Muscle of leg (tissue), 11 donors: Measurements from ENCODE around the gene SLC45A1. TPM values are rescaled to one million over a fixed set of nuclear protein-coding genes. Genes with fewer than 3 reads are reported as not detected.

Source experiments
- DNase-seq: peaks from one replicate; pipeline ENCODE4 v3.0.0; 2013
- H3K27ac ChIP-seq: one replicate; pipeline ENCODE4 v1.5.1; 2013; ENCODE audit warnings: mild to moderate bottlenecking, low read length, control low read depth
- H3K27me3 ChIP-seq: one replicate; pipeline ENCODE4 v1.6.1; 2013; ENCODE audit warnings: low read length; ENCODE audit not compliant: control insufficient read depth, insufficient read depth
- H3K36me3 ChIP-seq: one replicate; pipeline ENCODE4 v1.6.1; 2013; ENCODE audit warnings: low read length; ENCODE audit not compliant: control insufficient read depth, insufficient read depth
- H3K4me1 ChIP-seq: one replicate; pipeline ENCODE4 v1.6.1; 2013; ENCODE audit warnings: low read length; ENCODE audit not compliant: control insufficient read depth, insufficient read depth
- H3K4me3 ChIP-seq: one replicate; pipeline ENCODE4 v1.5.1; 2013; ENCODE audit warnings: low read length, control low read depth
- H3K9me3 ChIP-seq: replicated peaks from 2 replicates; pipeline ENCODE4 v1.6.1; 2013; ENCODE audit warnings: low read depth, low read length; ENCODE audit not compliant: control insufficient read depth
- WGBS: methylation state at CpG from one replicate; pipeline ENCODE4 v1.1.5; 2013; ENCODE audit warnings: missing lambda C conversion rate; ENCODE audit not compliant: insufficient coverage; 5-methylcytosine and 5-hydroxymethylcytosine counted together
- polyA plus RNA-seq, 8 donors: library from polyadenylated mRNA; unstranded; fragments of 120-200 nt; gene quantifications; one replicate each; pipeline versions ENCODE4 v1.2.1 to v1.2.3, GENCODE V29; 2013; ENCODE audit warnings: inconsistent platforms in 1 of 8, low replicate concordance in 1 of 8; ENCODE audit not compliant: insufficient read length in 8 of 8, insufficient read depth in 1 of 8
- total RNA-seq: library from RNA; stranded (reverse); fragments of 120-200 nt; gene quantifications from one replicate; pipeline ENCODE4 v1.2.4, GENCODE V29; 2013

SLC45A1 gene
- total and polyA plus RNA-seq, 9 donors = 0.35 to 1.9 (median 0.82) TPM

DNA sequence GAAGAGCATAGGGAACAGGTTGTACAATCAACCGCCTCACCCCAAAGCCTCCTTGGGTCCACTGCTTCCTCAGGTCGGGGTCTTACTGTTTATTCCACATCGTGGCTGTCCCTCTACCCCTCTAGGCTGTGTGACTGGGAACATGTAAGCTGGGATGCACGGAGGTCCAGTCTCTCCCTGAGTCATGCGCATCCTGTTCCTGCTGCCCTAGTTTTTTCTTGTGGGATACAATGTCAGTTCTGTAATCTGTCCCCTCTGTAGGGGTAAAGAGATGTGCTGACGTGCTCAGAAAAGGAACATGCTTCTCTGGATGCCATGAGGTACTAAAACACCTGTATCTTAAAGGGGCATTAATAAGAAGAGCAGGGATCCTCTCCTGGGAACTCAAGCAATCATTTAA lies 66.2 kb downstream of the SLC45A1 start:
- 75% methylated on average over 2 of the region's 6 CpGs for WGBS
- no peak overlapping the region for H3K27ac ChIP-seq

DNA sequence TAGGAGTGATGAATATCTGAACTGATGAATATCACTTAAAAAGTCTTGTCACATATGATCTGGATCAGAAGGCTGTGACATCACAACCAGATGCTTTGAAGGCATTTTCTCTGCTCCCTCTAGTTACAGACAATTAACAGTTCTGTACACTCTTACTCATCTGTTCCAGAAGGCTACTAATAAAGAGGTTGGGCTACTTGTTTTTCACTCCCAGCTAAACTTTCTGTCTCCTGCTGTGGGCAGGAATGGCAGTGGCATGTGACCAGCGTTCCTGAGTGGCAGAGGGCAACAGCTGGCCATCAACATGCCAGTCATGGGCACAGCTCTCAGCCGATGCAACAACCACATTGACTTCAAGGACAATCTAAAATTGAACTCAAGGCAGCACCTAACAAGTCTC lies 66.7 kb downstream of the SLC45A1 start:
- no peak for DNase-seq
- Histone ChIP-seq H3K36me3 (peaks cover 26% of the 10 kb centered on the region), H3K27me3 (no peaks in the 10 kb centered on the region), H3K4me3 (no peak overlapping the region), H3K4me1 (peaks cover 42% of the 10 kb centered on the region), H3K27ac (no peak overlapping the region), H3K9me3 (no peaks in the 10 kb centered on the region)
- WGBS = 79% methylated on average over 2 of the region's 2 CpGs

More for the DNA sequence above, 66.2 kb downstream of the SLC45A1 start:
- DNase-seq = no peak
- Histone ChIP-seq H3K36me3 (peaks cover 21% of the 10 kb centered on the region), H3K4me1 (peaks cover 47% of the 10 kb centered on the region), H3K9me3 (no peaks in the 10 kb centered on the region), H3K4me3 (no peak overlapping the region), H3K27me3 (no peaks in the 10 kb centered on the region)

DNA sequence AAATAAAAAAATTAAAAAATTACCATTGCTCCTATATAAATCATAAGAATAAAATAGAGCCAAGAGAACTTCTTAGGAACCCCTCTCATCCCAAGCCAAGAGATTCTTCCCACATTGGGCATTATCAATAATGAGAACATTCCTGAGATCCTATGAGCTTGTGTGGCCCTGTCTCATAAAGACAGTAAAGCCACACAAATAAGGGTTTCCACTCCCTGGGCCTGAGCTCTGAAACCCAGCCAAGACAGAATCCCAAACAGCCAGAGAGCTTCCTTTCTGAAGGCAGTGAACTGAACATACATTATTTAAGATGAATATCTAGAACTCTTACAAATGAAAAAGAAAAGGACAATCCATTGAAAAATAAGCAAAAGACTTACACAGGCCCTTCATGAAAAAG lies 68.3 kb downstream of the SLC45A1 start:
- peaks cover 30% of the 10 kb centered on the region for H3K36me3 ChIP-seq
- H3K9me3 ChIP-seq = no peaks in the 10 kb centered on the region
- no peak for DNase-seq
- H3K4me1 ChIP-seq = peaks cover 26% of the 10 kb centered on the region
- no peaks in the 10 kb centered on the region for H3K27me3 ChIP-seq
- H3K27ac ChIP-seq = no peak overlapping the region
- H3K4me3 ChIP-seq = no peak overlapping the region

DNA sequence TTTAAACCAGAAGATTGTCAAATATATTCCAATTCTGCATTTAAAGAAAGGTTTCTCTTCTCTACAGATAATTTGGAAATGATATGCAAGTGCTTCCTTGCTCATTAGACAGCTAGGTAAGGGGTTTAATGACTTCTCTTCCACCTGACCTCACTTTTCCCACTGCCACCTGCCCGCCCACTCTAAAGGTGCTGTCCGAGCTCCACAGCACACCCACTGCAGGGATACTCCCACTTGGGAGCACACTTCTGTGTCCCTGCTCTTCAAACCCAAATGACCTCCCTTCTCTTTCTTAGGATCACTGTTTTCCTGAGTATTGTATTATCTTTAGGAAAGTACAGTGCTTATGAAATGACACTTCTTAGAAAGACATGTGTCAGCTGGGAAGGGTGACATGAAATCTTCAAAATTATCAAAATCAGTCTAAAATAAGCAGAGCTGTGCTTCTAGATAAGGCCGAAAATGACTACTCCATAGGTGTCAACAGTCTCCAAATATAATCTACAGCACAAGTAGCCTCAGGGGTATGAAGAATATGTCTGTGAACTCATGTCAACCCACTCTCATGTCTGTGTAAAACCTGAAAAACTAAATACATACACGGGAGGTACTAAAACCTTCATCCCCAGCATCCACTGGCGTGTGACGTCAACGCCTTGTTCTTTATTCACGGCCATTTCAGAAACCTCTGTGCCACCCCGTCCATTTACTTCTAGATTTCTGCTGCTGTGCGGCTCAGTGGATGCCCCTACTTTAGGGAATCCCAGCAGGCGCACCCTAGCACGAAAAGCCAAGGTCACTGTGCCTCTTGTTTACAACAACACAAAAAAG lies 71.0 kb downstream of the SLC45A1 start:
- Histone ChIP-seq H3K9me3 (no peaks in the 10 kb centered on the region), H3K27ac (no peak overlapping the region), H3K36me3 (peaks cover 26% of the 10 kb centered on the region), H3K27me3 (no peaks in the 10 kb centered on the region), H3K4me3 (no peak overlapping the region), H3K4me1 (peaks cover 14% of the 10 kb centered on the region)
- DNase-seq = no peak
- 94% methylated on average over 8 of the region's 12 CpGs for WGBS

DNA sequence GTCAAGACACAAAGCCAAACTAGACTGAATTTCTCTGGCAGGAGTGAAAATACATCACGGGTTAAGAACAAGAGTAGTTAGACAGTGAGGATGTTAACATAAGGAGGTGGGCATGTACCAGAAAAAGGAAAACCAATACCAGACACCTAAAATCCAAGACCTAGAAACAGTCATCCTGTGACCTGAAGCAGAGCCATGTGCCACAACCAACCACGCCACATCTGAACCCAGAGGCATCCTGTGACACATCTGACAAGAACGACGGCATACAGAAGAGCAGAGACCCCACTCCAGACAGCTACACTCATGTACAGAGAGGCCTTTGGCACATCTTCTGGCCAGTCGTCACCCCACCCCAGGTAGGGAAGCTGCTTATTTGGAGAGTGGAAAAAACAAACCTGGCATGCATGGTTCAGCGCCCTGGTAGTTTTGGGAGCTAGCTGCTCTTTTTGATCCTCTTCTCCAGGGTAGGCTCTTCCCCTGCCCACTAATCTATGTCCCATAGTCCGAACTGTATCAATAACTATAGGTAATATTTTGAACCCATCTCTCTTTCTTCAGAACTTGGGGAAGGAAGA lies 72.1 kb downstream of the SLC45A1 start:
- no peak overlapping the region for H3K27ac ChIP-seq
- H3K4me3 ChIP-seq = no peak overlapping the region
- 86% methylated on average over 1 of the region's 7 CpGs for WGBS
- no peaks in the 10 kb centered on the region for H3K27me3 ChIP-seq
- no peaks in the 10 kb centered on the region for H3K9me3 ChIP-seq
- peaks cover 23% of the 10 kb centered on the region for H3K36me3 ChIP-seq
- no peak for DNase-seq
- H3K4me1 ChIP-seq = peaks cover 10% of the 10 kb centered on the region

DNA sequence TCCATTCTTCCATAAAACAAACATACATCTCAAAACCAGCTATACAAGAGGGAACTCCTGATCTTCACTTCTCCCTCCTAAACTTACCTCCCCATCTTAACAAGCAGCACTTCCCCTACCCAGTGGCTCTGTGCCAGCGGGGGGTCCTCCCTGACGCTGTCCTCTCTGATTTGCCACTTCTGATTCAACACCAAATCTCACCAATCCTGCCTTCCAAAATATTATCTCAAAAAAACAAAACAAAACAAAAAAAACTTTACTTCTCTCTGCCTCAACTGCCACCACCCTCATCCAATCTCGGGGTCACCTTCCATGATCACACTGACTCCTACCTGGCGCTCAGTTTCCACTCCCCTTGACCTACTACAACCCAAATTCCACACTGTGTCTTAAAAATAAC lies 72.8 kb downstream of the SLC45A1 start:
- no peak for DNase-seq
- Histone ChIP-seq H3K27me3 (no peaks in the 10 kb centered on the region), H3K9me3 (no peaks in the 10 kb centered on the region), H3K4me3 (no peak overlapping the region), H3K36me3 (peaks cover 23% of the 10 kb centered on the region), H3K4me1 (peaks cover 8% of the 10 kb centered on the region), H3K27ac (no peak overlapping the region)
- 82% methylated on average over 4 of the region's 4 CpGs for WGBS

- H3K36me3 ChIP-seq = peaks cover 27% of the 10 kb centered on the region
- no peaks in the 10 kb centered on the region for H3K9me3 ChIP-seq
- H3K4me3 ChIP-seq = no peak overlapping the region
- H3K27ac ChIP-seq = no peak overlapping the region
- H3K27me3 ChIP-seq = no peaks in the 10 kb centered on the region
- no peak for DNase-seq
- 41% methylated on average over 7 of the region's 7 CpGs for WGBS
- peaks cover 19% of the 10 kb centered on the region for H3K4me1 ChIP-seq
Observed at GRCh38 chr1:8392522-8392921, 74.6 kb downstream of the SLC45A1 start.
